ENCODE results near the gene CEND1. TPM values are rescaled to one million over a fixed set of nuclear protein-coding genes. Genes with fewer than 3 reads are reported as not detected.

Gene CEND1
- total RNA-seq, 1 donor from 2014 or later = 0.27 TPM

DNA sequence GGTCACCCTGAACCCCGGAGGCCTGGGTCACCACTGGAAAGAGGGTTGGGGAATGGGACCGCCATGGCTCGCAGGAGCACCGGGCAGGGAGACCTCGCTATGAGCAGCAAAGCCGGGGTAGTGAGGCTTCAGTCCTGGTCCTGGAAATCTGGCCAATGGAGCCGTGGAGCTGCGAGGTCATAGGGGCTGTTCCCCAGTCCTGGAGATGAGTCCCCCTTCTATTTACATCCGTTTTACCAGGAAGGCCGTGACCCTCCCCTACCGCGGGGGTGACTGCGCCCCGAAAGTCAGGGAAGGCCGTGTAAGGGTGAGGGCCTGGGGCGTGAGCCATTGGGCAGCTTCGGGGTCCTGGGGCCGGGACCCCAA is 14.7 kb upstream of the CEND1 start:
- Mint-ChIP-seq H3K9me3 (no peaks in the 10 kb centered on the region), H3K36me3 (ENCODE audit: low read depth) (peaks cover 6% of the 10 kb centered on the region), H3K27ac (peak overlapping the region; percentile 71), H3K4me3 (peak overlapping the region; percentile 68), H3K4me1 (peaks cover 24% of the 10 kb centered on the region), H3K27me3 (no peaks in the 10 kb centered on the region)
- intact Hi-C loops (cut with micrococcal nuclease) = loop anchor here (2.0 kb wide), 1 partner anchor 268 kb away; the partner anchor contains the start of gene LRRC56
- ChIA-PET POLR2A (interaction anchor here (1.1 to 2.3 kb wide), 3 partner anchors 15 to 57 kb away, joined by 3 to 9 read pairs (median 5); partner anchors contain the start of genes PNPLA2 and TALDO1), CTCF (no interaction called here)
- no peak for ATAC-seq (ENCODE audit: low read depth)
- TF ChIP-seq, protein P1, sequence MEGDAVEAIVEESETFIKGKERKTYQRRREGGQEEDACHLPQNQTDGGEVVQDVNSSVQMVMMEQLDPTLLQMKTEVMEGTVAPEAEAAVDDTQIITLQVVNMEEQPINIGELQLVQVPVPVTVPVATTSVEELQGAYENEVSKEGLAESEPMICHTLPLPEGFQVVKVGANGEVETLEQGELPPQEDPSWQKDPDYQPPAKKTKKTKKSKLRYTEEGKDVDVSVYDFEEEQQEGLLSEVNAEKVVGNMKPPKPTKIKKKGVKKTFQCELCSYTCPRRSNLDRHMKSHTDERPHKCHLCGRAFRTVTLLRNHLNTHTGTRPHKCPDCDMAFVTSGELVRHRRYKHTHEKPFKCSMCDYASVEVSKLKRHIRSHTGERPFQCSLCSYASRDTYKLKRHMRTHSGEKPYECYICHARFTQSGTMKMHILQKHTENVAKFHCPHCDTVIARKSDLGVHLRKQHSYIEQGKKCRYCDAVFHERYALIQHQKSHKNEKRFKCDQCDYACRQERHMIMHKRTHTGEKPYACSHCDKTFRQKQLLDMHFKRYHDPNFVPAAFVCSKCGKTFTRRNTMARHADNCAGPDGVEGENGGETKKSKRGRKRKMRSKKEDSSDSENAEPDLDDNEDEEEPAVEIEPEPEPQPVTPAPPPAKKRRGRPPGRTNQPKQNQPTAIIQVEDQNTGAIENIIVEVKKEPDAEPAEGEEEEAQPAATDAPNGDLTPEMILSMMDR (IDR thresholded peaks at IDR 0.05) = no peak
- no peak for DNase-seq

DNA sequence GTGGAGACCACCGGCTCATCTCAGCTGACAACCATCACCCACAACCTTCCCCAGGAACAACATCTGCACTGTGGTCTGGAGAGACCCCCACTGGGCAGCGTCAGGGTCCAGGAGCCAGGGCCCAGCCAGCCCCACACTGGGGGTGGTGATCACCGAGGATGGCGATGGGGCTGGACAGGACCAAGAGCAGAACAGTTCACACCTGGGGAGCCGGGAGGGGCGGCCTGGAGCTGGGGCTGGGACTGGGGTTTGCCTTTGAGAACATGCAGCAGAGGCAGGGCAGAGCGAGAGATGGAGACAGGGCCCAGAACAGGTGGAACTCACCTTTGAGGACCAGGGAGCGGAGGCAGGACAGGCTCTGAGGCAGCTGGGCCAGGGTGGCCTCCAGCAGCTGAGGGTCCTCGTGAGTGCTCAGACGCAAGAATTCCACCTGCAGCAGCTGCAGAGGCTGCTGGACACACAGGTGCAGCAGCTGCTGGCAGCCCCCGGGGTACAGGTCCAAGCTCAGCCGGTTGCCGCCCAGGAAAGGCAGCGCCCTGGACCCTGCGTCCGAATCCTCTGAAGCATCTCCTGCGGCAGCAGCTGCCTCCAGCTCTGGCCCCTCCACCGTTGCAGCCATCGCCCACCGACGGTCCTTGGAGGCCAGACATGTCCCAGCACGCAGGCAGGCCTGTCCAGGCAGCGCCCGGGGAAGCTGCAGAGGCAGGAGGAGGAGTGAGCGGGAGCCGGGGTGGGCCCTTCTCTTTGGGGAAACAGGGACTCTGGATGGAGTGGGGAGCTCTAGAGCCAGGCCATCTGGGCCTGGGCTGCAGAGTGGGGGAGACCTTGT is 14.1 kb upstream of the CEND1 start:
- Mint-ChIP-seq H3K36me3 (ENCODE audit: low read depth) (peaks cover 4% of the 10 kb centered on the region), H3K4me1 (peaks cover 22% of the 10 kb centered on the region), H3K27me3 (no peaks in the 10 kb centered on the region), H3K9me3 (no peaks in the 10 kb centered on the region), H3K4me3 (peak overlapping the region; percentile 68), H3K27ac (no peak overlapping the region)
- CTCF ChIA-PET = no interaction called here
- TF ChIP-seq, protein P1 (IDR thresholded peaks at IDR 0.05) = no peak
- POLR2A ChIA-PET = interaction anchor here (1.1 to 2.3 kb wide), 3 partner anchors 16 to 56 kb away, joined by 3 to 9 read pairs (median 5); partner anchors contain the start of genes PNPLA2 and TALDO1
- intact Hi-C loops (cut with micrococcal nuclease) = loop anchor here (2.0 kb wide), 1 partner anchor 267 kb away; the partner anchor contains the start of gene LRRC56
- DNase-seq = no peak
- ATAC-seq (ENCODE audit: low read depth) = no peak

DNA sequence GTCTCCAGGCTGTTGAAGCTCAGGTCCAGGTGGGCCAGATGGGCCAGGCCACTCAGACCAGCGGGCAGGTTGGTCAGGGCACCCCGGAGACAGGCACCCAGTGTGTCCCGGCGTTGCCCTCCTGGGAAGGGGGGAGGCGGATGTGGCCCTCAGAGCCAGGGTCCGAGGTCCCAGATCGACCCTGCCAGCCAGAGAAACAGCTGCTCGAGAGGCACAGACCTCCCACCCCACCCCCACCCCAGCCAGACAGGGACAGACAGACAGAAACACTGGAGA is 13.5 kb upstream of the CEND1 start:
- Mint-ChIP-seq H3K4me1 (peaks cover 16% of the 10 kb centered on the region), H3K27me3 (no peaks in the 10 kb centered on the region), H3K27ac (no peak overlapping the region), H3K36me3 (ENCODE audit: low read depth) (peaks cover 2% of the 10 kb centered on the region), H3K4me3 (no peak overlapping the region), H3K9me3 (no peaks in the 10 kb centered on the region)
- ATAC-seq (ENCODE audit: low read depth) = no peak
- DNase-seq = no peak
- TF ChIP-seq, protein P1 (IDR thresholded peaks at IDR 0.05) = no peak
- intact Hi-C loops (cut with micrococcal nuclease) = no loop called here
- CTCF ChIA-PET = no interaction called here
- POLR2A ChIA-PET = interaction anchor here (2.3 kb wide), 1 partner anchor 16 kb away, joined by 9 read pairs; the partner anchor contains the start of gene PNPLA2

DNA sequence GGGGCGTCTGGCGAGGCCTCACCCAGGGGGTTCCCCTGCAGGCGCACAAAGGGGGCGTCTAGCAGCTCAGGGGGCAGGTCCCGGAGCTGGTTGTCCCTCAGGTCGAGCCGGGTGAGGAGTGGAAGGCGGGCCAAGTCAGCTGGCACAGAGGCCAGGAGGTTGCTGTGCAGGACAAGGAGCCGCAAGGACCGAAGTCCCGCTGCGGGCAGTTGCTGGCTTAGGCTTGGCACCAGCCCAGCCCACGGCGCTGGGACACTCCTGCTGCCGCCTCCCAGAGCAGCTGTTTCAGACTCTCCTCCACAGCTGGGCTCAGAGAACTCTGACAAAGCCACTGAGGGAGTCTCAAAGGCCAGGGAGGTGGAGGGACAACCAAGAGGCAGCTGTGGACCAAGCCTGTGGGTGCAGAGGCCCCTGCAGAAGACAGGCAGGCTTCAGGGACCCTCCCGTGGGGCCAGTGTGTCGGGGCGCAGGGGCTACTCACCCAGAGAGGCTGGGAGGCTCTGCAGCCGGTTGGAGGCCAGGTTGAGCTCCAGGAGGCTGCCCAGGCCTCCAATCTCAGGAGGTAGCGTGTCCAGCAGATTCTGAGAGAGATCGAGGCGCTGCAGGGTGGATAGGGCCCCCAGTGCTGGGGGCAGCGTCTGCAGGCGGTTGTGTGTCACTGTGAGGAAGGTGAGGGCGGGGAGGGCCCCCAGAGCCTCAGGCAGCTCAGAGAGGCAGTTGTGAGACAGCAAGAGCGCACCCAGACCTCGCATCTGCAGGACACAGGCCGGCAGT is 13.0 kb upstream of the CEND1 start:
- TF ChIP-seq, protein P1 (IDR thresholded peaks at IDR 0.05) = no peak
- Mint-ChIP-seq H3K4me3 (no peak overlapping the region), H3K27me3 (no peaks in the 10 kb centered on the region), H3K27ac (no peak overlapping the region), H3K4me1 (peaks cover 13% of the 10 kb centered on the region), H3K36me3 (ENCODE audit: low read depth) (peaks cover 2% of the 10 kb centered on the region), H3K9me3 (no peaks in the 10 kb centered on the region)
- ChIA-PET POLR2A (interaction anchor here (2.3 kb wide), 1 partner anchor 17 kb away, joined by 9 read pairs; the partner anchor contains the start of gene PNPLA2), CTCF (no interaction called here)
- ATAC-seq (ENCODE audit: low read depth) = no peak
- intact Hi-C loops (cut with micrococcal nuclease) = no loop called here
- DNase-seq = no peak

DNA sequence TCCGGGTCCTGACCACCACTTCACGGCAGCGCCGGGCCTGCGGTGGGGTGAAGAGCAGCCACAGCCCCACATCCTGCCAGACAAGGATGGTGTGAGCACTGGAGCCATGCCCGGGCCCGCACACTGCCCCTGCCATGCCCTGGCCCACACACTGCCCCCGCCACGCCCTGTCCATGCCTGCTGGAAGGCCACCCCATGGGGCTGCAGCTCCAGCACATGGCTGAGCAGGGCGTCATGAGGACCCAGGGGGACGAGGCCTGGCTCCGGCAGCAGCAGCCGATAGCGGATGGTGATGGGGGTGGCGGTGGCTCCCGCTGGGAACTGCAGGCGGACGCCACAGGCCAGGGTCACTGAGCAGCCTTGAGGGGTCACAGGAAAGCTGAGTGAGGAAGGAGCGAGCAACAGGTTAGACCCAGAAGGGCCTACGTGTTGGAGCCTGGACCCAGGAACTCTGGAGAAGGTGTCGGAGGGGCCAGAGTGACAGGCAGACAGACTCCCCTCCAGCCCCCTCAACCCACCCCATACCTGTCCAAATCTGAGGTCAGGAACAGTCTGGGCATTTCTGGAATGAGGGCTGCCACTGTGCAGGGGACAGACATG is 12.2 kb upstream of the CEND1 start:
- Mint-ChIP-seq H3K27ac (no peak overlapping the region), H3K27me3 (no peaks in the 10 kb centered on the region), H3K36me3 (ENCODE audit: low read depth) (peaks cover 2% of the 10 kb centered on the region), H3K9me3 (no peaks in the 10 kb centered on the region), H3K4me1 (peaks cover 13% of the 10 kb centered on the region), H3K4me3 (no peak overlapping the region)
- CTCF ChIA-PET = no interaction called here
- POLR2A ChIA-PET = no interaction called here
- intact Hi-C loops (cut with micrococcal nuclease) = no loop called here
- TF ChIP-seq, protein P1 (IDR thresholded peaks at IDR 0.05) = no peak
- ATAC-seq (ENCODE audit: low read depth) (no peak), DNase-seq (no peak)
